Gastrocnemius medialis (tissue), 4 donors: ENCODE measurements around the gene GNAZ. TPM values are rescaled to one million over a fixed set of nuclear protein-coding genes. Genes with fewer than 3 reads are reported as not detected.

Experiments used
- ATAC-seq, 2 donors: fragments of 150-250 bp; one replicate each; pipeline ENCODE4 v1.9.1; 2016
- DNase-seq, 2 donors: peaks; one replicate each; pipeline ENCODE4 v3.0.0-alpha.2; 2019
- H3K27ac ChIP-seq, 4 donors: fragments of 200-600 bp; sonication (generic); 1 replicate in 1 of 4; 2 replicates in 3 of 4; pipeline ENCODE4 v1.5.1; 2016 to 2018; ENCODE audit warnings: mild to moderate bottlenecking in 2 of 4, moderate library complexity in 1 of 4
- H3K27me3 ChIP-seq, 3 donors: fragments of 200-600 bp; sonication (generic) in 2 of 3; 1 replicate in 1 of 3; 2 replicates in 2 of 3; pipeline versions ENCODE4 v1.5.1 to v1.6.0; 2016 to 2019; ENCODE audit warnings: mild to moderate bottlenecking in 1 of 3, moderate library complexity in 1 of 3
- H3K36me3 ChIP-seq, 2 donors: fragments of 200-600 bp; sonication (generic) in 1 of 2; one replicate each; pipeline ENCODE4 v1.5.1; 2017 to 2018
- H3K4me1 ChIP-seq, 2 donors: fragments of 200-600 bp; sonication (generic) in 1 of 2; one replicate each; pipeline ENCODE4 v1.5.1; 2016 to 2017; ENCODE audit warnings: mild to moderate bottlenecking in 2 of 2
- H3K4me3 ChIP-seq, 4 donors: fragments of 200-600 bp; sonication (generic) in 3 of 4; 1 replicate in 1 of 4; 2 replicates in 3 of 4; pipeline ENCODE4 v1.5.1; 2016 to 2019; ENCODE audit warnings: mild to moderate bottlenecking in 2 of 4
- H3K9me3 ChIP-seq, 3 donors: fragments of 200-600 bp; sonication (generic) in 2 of 3; 1 replicate in 1 of 3; 2 replicates in 2 of 3; pipeline ENCODE4 v1.5.1; 2016 to 2019
- POLR2A ChIP-seq, 2 donors: fragments of 450-650 bp; IDR thresholded peaks; one replicate each; pipeline ENCODE4 v1.6.1; 2017; ENCODE audit warnings: antibody characterized with exemption in 2 of 2, mild to moderate bottlenecking in 2 of 2, moderate library complexity in 2 of 2
- in situ Hi-C, 4 donors: fragments of 200-750 bp; cut with MboI; loops; one replicate each; pipeline versions ENCODE4 v1.15.0 to v1.8.0; 2017; ENCODE audit warnings: low sequenced_read_pairs in 4 of 4
- intact Hi-C: fragments of 100-400 bp; cut with DNase I; formaldehyde crosslinking; loops from one replicate; pipeline ENCODE4 v1.15.1; 2023; ENCODE audit warnings: low total_unique reads
- total RNA-seq, 4 donors: library from RNA; depleted of rRNA; stranded (reverse); fragments of >200 nt; gene quantifications; one replicate each; pipeline versions ENCODE4 v1.1.0 to v1.2.3, GENCODE V29; 2016
- TF ChIP-seq, protein P1 (sequence below), 5 experiments: fragments of 450-650 bp in 3 of 5; fragments of 200-600 bp in 2 of 5; sonication (generic) in 2 of 5; IDR thresholded peaks in 4 of 5; conservative IDR thresholded peaks in 1 of 5; 1 replicate in 4 of 5; 2 replicates in 1 of 5; pipeline ENCODE4 v1.5.1; 2016 to 2019; ENCODE audit warnings: antibody characterized with exemption in 5 of 5, mild to moderate bottlenecking in 3 of 5, moderate library complexity in 3 of 5

Gene GNAZ
- total RNA-seq, 4 donors from 2014 or later: 0.92 to 3.1 (median 2.6) TPM

GRCh38 chr22:23086263-23086662 lies 15.9 kb downstream of the GNAZ start:
- TF ChIP-seq, protein P1, sequence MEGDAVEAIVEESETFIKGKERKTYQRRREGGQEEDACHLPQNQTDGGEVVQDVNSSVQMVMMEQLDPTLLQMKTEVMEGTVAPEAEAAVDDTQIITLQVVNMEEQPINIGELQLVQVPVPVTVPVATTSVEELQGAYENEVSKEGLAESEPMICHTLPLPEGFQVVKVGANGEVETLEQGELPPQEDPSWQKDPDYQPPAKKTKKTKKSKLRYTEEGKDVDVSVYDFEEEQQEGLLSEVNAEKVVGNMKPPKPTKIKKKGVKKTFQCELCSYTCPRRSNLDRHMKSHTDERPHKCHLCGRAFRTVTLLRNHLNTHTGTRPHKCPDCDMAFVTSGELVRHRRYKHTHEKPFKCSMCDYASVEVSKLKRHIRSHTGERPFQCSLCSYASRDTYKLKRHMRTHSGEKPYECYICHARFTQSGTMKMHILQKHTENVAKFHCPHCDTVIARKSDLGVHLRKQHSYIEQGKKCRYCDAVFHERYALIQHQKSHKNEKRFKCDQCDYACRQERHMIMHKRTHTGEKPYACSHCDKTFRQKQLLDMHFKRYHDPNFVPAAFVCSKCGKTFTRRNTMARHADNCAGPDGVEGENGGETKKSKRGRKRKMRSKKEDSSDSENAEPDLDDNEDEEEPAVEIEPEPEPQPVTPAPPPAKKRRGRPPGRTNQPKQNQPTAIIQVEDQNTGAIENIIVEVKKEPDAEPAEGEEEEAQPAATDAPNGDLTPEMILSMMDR (IDR thresholded peaks at IDR 0.05 in 4 of 5, conservative IDR thresholded peaks at IDR 0.05 in 1 of 5): no peak
- TF ChIP-seq POLR2A (IDR thresholded peaks at IDR 0.05): no peak
- Histone ChIP-seq H3K27ac (no peak overlapping the region), H3K4me1 (peaks cover 0 to 5% of the 10 kb centered on the region in 2 donors), H3K4me3 (no peak overlapping the region), H3K27me3 (no peaks in the 10 kb centered on the region), H3K36me3 (no peaks in the 10 kb centered on the region), H3K9me3 (no peaks in the 10 kb centered on the region)
- ATAC-seq (no peak), DNase-seq (no peak)
- in situ Hi-C loops: no loop called here
- intact Hi-C loops: no loop called here

- in situ Hi-C loops (no loop called here), intact Hi-C loops (no loop called here)
- Histone ChIP-seq H3K4me1 (peaks cover 0 to 5% of the 10 kb centered on the region in 2 donors), H3K36me3 (no peaks in the 10 kb centered on the region), H3K27ac (no peak overlapping the region), H3K4me3 (no peak overlapping the region), H3K27me3 (no peaks in the 10 kb centered on the region), H3K9me3 (no peaks in the 10 kb centered on the region)
- ATAC-seq (no peak), DNase-seq (no peak)
- TF ChIP-seq POLR2A (IDR thresholded peaks at IDR 0.05): no peak
- TF ChIP-seq, protein P1 (IDR thresholded peaks at IDR 0.05 in 4 of 5, conservative IDR thresholded peaks at IDR 0.05 in 1 of 5): no peak
These were observed 16.5 kb downstream of the GNAZ start for GRCh38 chr22:23086787-23087186.

GRCh38 chr22:23088199-23088604 lies 17.9 kb downstream of the GNAZ start:
- ATAC-seq (peak in 1 of 2 donors; percentile 16), DNase-seq (peak in 1 of 2 donors; percentile 34)
- no peak overlapping the region for H3K27ac ChIP-seq
- in situ Hi-C loops: no loop called here
- H3K4me1 ChIP-seq: peaks cover 0 to 5% of the 10 kb centered on the region in 2 donors
- no peaks in the 10 kb centered on the region for H3K36me3 ChIP-seq
- no peaks in the 10 kb centered on the region for H3K27me3 ChIP-seq
- H3K9me3 ChIP-seq: no peaks in the 10 kb centered on the region
- H3K4me3 ChIP-seq: no peak overlapping the region
- intact Hi-C loops: no loop called here
- no peak for TF ChIP-seq POLR2A (IDR thresholded peaks at IDR 0.05)
- TF ChIP-seq, protein P1 (IDR thresholded peaks at IDR 0.05 in 4 of 5, conservative IDR thresholded peaks at IDR 0.05 in 1 of 5): no peak

- no peaks in the 10 kb centered on the region for H3K27me3 ChIP-seq
- DNase-seq (no peak), ATAC-seq (no peak)
- intact Hi-C loops (no loop called here), in situ Hi-C loops (no loop called here)
- no peaks in the 10 kb centered on the region for H3K9me3 ChIP-seq
- TF ChIP-seq, protein P1 (IDR thresholded peaks at IDR 0.05 in 4 of 5, conservative IDR thresholded peaks at IDR 0.05 in 1 of 5): no peak
- TF ChIP-seq POLR2A (IDR thresholded peaks at IDR 0.05): no peak
- H3K36me3 ChIP-seq: no peaks in the 10 kb centered on the region
- H3K27ac ChIP-seq: no peak overlapping the region
- H3K4me1 ChIP-seq: peaks cover 0 to 5% of the 10 kb centered on the region in 2 donors
- no peak overlapping the region for H3K4me3 ChIP-seq
These were observed 18.7 kb downstream of the GNAZ start for GRCh38 chr22:23089010-23089409.
